ENCODE data around the gene RPS2. TPM values are rescaled to one million over a fixed set of nuclear protein-coding genes. Genes with fewer than 3 reads are reported as not detected.
A peak's percentile ranks its signal among the peaks of the same experiment; 100 is the strongest.

RPS2 gene
- total RNA-seq, 1 experiment from 2014 or later, result 3,874 TPM

DNA sequence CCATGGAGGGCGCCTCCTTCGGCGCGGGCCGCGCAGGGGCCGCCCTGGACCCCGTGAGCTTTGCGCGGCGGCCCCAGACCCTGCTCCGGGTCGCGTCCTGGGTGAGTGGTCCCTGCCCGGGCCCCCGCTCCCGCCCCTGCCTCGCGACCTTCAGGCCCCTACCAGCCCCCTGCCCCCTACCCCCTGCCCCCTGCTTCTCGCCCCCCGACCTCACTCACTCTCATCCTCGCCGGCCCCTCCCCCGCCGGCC lies 25.4 kb upstream of the RPS2 start:
- Histone ChIP-seq H3K56ac (ENCODE audit: insufficient read length, low read depth, low read length) (no peak overlapping the region), H2BK120ac (ENCODE audit: low read depth, low read length, poor library complexity, severe bottlenecking) (no peak overlapping the region), H3K23ac (ENCODE audit: insufficient read length, low read depth, low read length) (no peak overlapping the region), H3K23me2 (ENCODE audit: insufficient read length, low read depth, low read length, poor library complexity, severe bottlenecking) (peaks cover 19% of the 10 kb centered on the region), H2BK5ac (ENCODE audit: insufficient read length, low read length) (no peak overlapping the region), H3K27me3 (ENCODE audit: insufficient read depth, low read length) (peaks cover 15% of the 10 kb centered on the region; the same call in 1 of the 2 replicates), H2BK12ac (ENCODE audit: insufficient read length, low read depth, low read length) (no peak overlapping the region), H3K9me3 (ENCODE audit: control insufficient read depth, low read depth, low read length) (no peaks in the 10 kb centered on the region), H3K9ac (ENCODE audit: extremely low read depth, insufficient read length, low read length) (no peak overlapping the region), H3K18ac (ENCODE audit: insufficient read length, low read depth, low read length) (no peak overlapping the region), H3K79me2 (ENCODE audit: insufficient read depth, low read length) (no peaks in the 10 kb centered on the region), H2AK5ac (ENCODE audit: insufficient read length, low read length) (no peak overlapping the region), H2BK20ac (ENCODE audit: low read depth, low read length, poor library complexity, severe bottlenecking) (no peak overlapping the region), H3K4me2 (ENCODE audit: insufficient read depth, insufficient read length, low read length) (peak overlapping the region; percentile 53), H3K14ac (ENCODE audit: insufficient read depth, low read length) (no peak overlapping the region; the same call in 1 of the 2 replicates), H4K8ac (replicated peaks; ENCODE audit: insufficient read length, low read depth, low read length) (no peak overlapping the region), H3K79me1 (ENCODE audit: insufficient read depth, low read depth, low read length, poor library complexity, severe bottlenecking) (no peaks in the 10 kb centered on the region), H3K4me1 (ENCODE audit: insufficient read depth, low read length) (no peaks in the 10 kb centered on the region; the same call in 1 of the 2 replicates), H2AFZ (ENCODE audit: low read length) (no peak overlapping the region), H4K20me1 (ENCODE audit: control insufficient read depth, insufficient read depth, insufficient read length) (peaks cover 2% of the 10 kb centered on the region), H4K5ac (ENCODE audit: insufficient read length, low read depth, low read length) (no peak overlapping the region), H3K27ac (ENCODE audit: insufficient read length, low read depth, low read length) (no peak overlapping the region), H3T11ph (ENCODE audit: low read length) (no peak overlapping the region), H4K91ac (ENCODE audit: insufficient read length, low read depth, low read length) (no peak overlapping the region), H3K4ac (ENCODE audit: low read depth, low read length) (no peak overlapping the region), H2BK15ac (ENCODE audit: low read depth, low read length) (no peak overlapping the region)
- no peaks in the 10 kb centered on the region; a peak in 1 of 5 replicates for H3K9me3 Mint-ChIP-seq
- H3K36me3 Mint-ChIP-seq (ENCODE audit: insufficient read depth in 1 of 3, low read depth in 3 of 3), result peaks cover 0 to 20% (median 15%) of the 10 kb centered on the region in 3 experiments; a peak in 6 of 7 replicates
- WGBS (ENCODE audit: extremely low coverage, insufficient read length, low lambda C conversion rate), result no CpG with 5 or more reads among the region's 25 CpGs
- no peak overlapping the region for H3K27ac Mint-ChIP-seq
- peaks cover 19 to 23% of the 10 kb centered on the region in 2 experiments for H3K4me1 Mint-ChIP-seq
- H3K4me3 Mint-ChIP-seq, result peak overlapping the region; percentile 35 to 66; a peak in 2 of 5 replicates
- TF ChIP-seq, protein P1, sequence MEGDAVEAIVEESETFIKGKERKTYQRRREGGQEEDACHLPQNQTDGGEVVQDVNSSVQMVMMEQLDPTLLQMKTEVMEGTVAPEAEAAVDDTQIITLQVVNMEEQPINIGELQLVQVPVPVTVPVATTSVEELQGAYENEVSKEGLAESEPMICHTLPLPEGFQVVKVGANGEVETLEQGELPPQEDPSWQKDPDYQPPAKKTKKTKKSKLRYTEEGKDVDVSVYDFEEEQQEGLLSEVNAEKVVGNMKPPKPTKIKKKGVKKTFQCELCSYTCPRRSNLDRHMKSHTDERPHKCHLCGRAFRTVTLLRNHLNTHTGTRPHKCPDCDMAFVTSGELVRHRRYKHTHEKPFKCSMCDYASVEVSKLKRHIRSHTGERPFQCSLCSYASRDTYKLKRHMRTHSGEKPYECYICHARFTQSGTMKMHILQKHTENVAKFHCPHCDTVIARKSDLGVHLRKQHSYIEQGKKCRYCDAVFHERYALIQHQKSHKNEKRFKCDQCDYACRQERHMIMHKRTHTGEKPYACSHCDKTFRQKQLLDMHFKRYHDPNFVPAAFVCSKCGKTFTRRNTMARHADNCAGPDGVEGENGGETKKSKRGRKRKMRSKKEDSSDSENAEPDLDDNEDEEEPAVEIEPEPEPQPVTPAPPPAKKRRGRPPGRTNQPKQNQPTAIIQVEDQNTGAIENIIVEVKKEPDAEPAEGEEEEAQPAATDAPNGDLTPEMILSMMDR (conservative IDR thresholded peaks at IDR 0.05), result no peak
- no peak for DNase-seq
- peaks cover 42% of the 10 kb centered on the region for H3K27me3 Mint-ChIP-seq (ENCODE audit: low read depth)

Data from H9 (cell line).